Ishikawa (cell line): ENCODE measurements around the gene GABRG3.

ENCODE experiments used
- CEBPB ChIP-seq: IDR thresholded peaks from 2 replicates; pipeline ENCODE4 v1.6.1; 2012
- CREB1 ChIP-seq: IDR thresholded peaks from 2 replicates; pipeline ENCODE4 v1.6.1; 2012; ENCODE audit warnings: low read depth
- EGR1 ChIP-seq: IDR thresholded peaks from 2 replicates; pipeline ENCODE4 v1.6.1; 2012
- EP300 ChIP-seq: IDR thresholded peaks from 2 replicates; pipeline ENCODE4 v1.6.1; 2012; ENCODE audit warnings: borderline replicate concordance
- FOXM1 ChIP-seq: IDR thresholded peaks from 2 replicates; pipeline ENCODE4 v1.6.1; 2012; ENCODE audit warnings: low read depth, borderline replicate concordance
- NFIC ChIP-seq: IDR thresholded peaks from 2 replicates; pipeline ENCODE4 v1.6.1; 2012
- RAD21 ChIP-seq: IDR thresholded peaks from 2 replicates; pipeline ENCODE4 v1.6.1; 2012; ENCODE audit warnings: low read depth
- TAF1 ChIP-seq: IDR thresholded peaks from 2 replicates; pipeline ENCODE4 v1.6.1; 2012; ENCODE audit warnings: low read depth, mild to moderate bottlenecking
- TCF12 ChIP-seq: IDR thresholded peaks from 2 replicates; pipeline ENCODE4 v1.6.1; 2012; ENCODE audit warnings: low read depth
- TEAD4 ChIP-seq: IDR thresholded peaks from 2 replicates; pipeline ENCODE4 v1.6.1; 2012
- YY1 ChIP-seq: IDR thresholded peaks from 2 replicates; pipeline ENCODE4 v1.6.1; 2012; ENCODE audit warnings: low read depth
- ZBTB7A ChIP-seq: IDR thresholded peaks from 2 replicates; pipeline ENCODE4 v1.6.1; 2012; ENCODE audit warnings: low read depth
- TF ChIP-seq, protein P1 (sequence below): IDR thresholded peaks from 2 replicates; pipeline ENCODE4 v1.6.1; 2012
- TF ChIP-seq, protein P2 (sequence below): IDR thresholded peaks from 2 replicates; pipeline ENCODE4 v1.6.1; 2012; ENCODE audit warnings: low read depth, mild to moderate bottlenecking
- TF ChIP-seq, protein P3 (sequence below): IDR thresholded peaks from 2 replicates; pipeline ENCODE4 v1.6.1; 2012

The GABRG3 gene

DNA sequence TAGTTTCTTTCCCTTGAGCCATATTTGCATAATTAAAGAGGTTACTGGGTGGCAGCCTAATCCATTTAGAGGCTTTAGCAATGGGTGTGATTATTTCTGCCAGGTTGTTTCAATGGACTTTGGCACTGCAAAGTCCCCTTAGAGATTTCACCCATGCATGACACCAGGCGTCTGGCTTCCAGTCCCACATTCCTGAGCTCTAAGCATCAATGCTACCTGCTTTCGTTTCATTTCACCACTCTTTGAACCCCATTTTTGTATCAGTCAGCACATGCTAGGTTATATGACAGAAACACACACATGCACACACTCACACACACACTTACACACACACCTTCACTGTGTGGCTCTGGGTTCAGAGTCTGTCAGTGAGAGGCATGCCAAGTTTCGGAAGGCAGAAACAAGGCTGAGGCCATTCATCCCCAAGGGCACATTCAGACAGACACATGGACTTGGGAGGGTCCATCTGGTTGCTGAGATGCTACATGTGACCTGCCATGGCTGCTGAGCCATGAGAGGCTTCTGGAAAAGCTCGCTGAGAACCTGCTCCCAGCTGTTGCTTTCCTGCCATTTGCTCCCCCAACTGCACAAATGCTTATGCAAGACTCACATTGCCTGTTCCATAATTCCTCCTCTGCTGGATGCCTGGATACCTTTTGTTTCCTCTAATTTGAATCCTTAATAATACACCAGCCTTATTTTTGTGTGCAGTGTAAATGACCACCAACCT, 354.1 kb downstream of the GABRG3 start:
- TF ChIP-seq NFIC (no peak), EP300 (no peak), YY1 (no peak), TCF12 (no peak), RAD21 (no peak), TEAD4 (no peak), CREB1 (no peak)
- TF ChIP-seq, protein P1, sequence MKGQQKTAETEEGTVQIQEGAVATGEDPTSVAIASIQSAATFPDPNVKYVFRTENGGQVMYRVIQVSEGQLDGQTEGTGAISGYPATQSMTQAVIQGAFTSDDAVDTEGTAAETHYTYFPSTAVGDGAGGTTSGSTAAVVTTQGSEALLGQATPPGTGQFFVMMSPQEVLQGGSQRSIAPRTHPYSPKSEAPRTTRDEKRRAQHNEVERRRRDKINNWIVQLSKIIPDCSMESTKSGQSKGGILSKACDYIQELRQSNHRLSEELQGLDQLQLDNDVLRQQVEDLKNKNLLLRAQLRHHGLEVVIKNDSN: no peak
- TF ChIP-seq, protein P2, sequence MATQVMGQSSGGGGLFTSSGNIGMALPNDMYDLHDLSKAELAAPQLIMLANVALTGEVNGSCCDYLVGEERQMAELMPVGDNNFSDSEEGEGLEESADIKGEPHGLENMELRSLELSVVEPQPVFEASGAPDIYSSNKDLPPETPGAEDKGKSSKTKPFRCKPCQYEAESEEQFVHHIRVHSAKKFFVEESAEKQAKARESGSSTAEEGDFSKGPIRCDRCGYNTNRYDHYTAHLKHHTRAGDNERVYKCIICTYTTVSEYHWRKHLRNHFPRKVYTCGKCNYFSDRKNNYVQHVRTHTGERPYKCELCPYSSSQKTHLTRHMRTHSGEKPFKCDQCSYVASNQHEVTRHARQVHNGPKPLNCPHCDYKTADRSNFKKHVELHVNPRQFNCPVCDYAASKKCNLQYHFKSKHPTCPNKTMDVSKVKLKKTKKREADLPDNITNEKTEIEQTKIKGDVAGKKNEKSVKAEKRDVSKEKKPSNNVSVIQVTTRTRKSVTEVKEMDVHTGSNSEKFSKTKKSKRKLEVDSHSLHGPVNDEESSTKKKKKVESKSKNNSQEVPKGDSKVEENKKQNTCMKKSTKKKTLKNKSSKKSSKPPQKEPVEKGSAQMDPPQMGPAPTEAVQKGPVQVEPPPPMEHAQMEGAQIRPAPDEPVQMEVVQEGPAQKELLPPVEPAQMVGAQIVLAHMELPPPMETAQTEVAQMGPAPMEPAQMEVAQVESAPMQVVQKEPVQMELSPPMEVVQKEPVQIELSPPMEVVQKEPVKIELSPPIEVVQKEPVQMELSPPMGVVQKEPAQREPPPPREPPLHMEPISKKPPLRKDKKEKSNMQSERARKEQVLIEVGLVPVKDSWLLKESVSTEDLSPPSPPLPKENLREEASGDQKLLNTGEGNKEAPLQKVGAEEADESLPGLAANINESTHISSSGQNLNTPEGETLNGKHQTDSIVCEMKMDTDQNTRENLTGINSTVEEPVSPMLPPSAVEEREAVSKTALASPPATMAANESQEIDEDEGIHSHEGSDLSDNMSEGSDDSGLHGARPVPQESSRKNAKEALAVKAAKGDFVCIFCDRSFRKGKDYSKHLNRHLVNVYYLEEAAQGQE: no peak

DNA sequence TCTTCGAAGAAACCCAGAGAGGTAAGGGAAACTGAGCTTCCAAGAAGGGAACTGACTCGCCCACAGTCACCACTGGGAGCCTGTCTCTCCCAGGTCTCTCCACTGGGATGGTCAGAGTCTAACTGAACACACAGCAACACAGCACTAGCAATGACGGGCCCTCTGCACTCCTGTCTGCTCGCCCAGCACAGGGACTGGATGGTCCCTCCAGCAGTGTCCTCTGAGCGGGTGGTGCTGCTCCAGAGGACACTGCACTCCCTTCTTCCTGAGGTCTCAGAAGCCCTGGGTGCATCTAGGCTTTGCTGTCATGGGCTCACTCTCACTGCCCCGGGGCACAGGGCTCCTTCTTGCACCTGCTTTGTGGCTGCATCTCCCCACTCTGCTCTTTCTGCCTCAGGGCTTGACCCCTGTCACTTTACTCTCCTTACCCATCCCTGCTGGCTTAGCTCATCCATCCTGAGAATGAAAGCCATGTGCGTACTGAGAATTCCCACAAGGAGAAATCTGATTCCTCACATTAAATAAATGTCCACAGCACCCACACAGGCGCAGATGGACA, 356.6 kb downstream of the GABRG3 start:
- TF ChIP-seq RAD21 (no peak), EGR1 (no peak), FOXM1 (no peak), ZBTB7A (no peak), YY1 (no peak), TCF12 (no peak), EP300 (no peak), NFIC (no peak), CREB1 (no peak), TEAD4 (no peak), TAF1 (no peak)
- TF ChIP-seq, protein P3, sequence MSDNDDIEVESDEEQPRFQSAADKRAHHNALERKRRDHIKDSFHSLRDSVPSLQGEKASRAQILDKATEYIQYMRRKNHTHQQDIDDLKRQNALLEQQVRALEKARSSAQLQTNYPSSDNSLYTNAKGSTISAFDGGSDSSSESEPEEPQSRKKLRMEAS: no peak
- TF ChIP-seq, protein P2: no peak

DNA sequence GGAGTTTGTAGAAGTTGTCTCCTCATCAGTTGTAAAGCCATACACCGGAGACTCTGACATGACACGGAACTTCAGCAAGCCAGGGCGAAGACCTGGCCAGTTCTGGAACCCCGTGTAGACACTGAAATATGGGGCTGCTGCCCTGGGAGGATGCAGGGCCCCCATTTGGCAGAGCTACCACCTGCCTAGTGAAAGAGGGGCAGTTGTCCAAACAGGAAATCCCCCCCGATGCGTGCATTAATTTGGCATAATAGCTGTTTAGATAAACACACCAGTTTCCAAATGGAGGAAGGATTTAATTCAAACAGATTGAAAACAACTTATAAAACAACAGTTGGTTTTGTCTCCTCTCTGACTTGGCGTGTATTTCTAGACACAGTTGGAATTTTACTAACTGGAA, 357.2 kb downstream of the GABRG3 start:
- TF ChIP-seq ZBTB7A: no peak
- TF ChIP-seq FOXM1: no peak

DNA sequence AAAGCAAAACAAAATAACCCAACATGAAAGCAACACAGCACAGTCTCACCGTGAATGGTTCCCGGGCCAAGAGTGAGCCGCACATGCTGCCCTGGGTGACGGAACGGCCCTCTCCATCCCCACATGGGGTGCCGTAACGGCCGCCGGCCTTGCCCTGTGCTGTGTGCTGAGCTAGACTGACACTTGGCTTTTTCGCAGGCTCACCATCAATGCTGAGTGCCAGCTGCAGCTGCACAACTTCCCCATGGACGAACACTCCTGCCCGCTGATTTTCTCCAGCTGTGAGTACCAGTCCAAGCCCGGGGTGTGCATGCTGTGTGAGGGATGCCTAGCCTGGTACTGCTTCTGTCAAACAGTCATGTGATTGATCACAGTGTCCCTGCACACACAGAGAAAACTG, 357.6 kb downstream of the GABRG3 start:
- TF ChIP-seq TAF1 (no peak), TEAD4 (no peak), EP300 (no peak), YY1 (no peak), CREB1 (no peak), ZBTB7A (no peak), RAD21 (no peak), NFIC (no peak), EGR1 (no peak)
- TF ChIP-seq, protein P2: no peak
- TF ChIP-seq, protein P1: no peak
- TF ChIP-seq, protein P3: no peak

DNA sequence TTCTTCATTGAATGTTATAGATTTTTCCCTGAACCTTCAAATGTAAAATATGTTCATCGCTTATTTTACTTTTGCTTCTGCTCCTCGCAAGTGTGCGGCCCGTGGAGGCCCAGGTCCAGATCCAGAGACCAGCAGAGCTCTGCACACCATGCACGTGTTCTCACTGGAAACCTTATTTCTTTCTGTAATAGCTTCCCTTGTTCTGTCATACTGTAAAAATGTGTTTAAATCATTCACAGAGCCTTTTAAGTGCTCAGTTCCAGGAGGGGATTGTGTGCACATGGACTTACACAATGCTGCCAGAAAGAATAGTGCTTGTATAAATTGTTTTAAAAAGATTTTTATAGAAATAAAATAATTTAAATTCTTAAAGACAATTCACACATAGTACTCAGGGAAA, 359.3 kb downstream of the GABRG3 start:
- TF ChIP-seq ZBTB7A (no peak), TAF1 (no peak), YY1 (no peak), CREB1 (no peak), EP300 (no peak), CEBPB (no peak), RAD21 (no peak)
- TF ChIP-seq, protein P3: no peak
- TF ChIP-seq, protein P2: no peak
